ENCODE measurements around the gene VAMP5. TPM values are rescaled to one million over a fixed set of nuclear protein-coding genes. Genes with fewer than 3 reads are reported as not detected.

VAMP5 gene
- total RNA-seq, 1 experiment from 2014 or later: 0.59 TPM

- Histone ChIP-seq H4K91ac (ENCODE audit: insufficient read length, low read depth, low read length) (no peak overlapping the region), H2BK120ac (ENCODE audit: low read depth, low read length, poor library complexity, severe bottlenecking) (no peak overlapping the region), H3K27ac (ENCODE audit: insufficient read length, low read depth, low read length) (no peak overlapping the region), H3K9me3 (ENCODE audit: control insufficient read depth, low read depth, low read length) (no peaks in the 10 kb centered on the region), H3K14ac (ENCODE audit: insufficient read depth, low read length) (no peak overlapping the region), H2BK5ac (ENCODE audit: insufficient read length, low read length) (no peak overlapping the region), H3K27me3 (ENCODE audit: insufficient read depth, low read length) (peaks cover 3% of the 10 kb centered on the region; the same call in 1 of the 2 replicates), H3K23me2 (ENCODE audit: insufficient read length, low read depth, low read length, poor library complexity, severe bottlenecking) (no peaks in the 10 kb centered on the region), H3K23ac (ENCODE audit: insufficient read length, low read depth, low read length) (no peak overlapping the region), H3T11ph (ENCODE audit: low read length) (no peak overlapping the region), H2BK20ac (ENCODE audit: low read depth, low read length, poor library complexity, severe bottlenecking) (no peak overlapping the region), H2AK5ac (ENCODE audit: insufficient read length, low read length) (no peak overlapping the region), H2AFZ (ENCODE audit: low read length) (no peak overlapping the region), H2BK15ac (ENCODE audit: low read depth, low read length) (no peak overlapping the region), H3K56ac (ENCODE audit: insufficient read length, low read depth, low read length) (no peak overlapping the region), H3K79me1 (ENCODE audit: insufficient read depth, low read depth, low read length, poor library complexity, severe bottlenecking) (no peaks in the 10 kb centered on the region), H3K4ac (ENCODE audit: low read depth, low read length) (no peak overlapping the region), H3K9ac (ENCODE audit: extremely low read depth, insufficient read length, low read length) (no peak overlapping the region), H3K4me1 (ENCODE audit: insufficient read depth, low read length) (peaks cover 3% of the 10 kb centered on the region; the same call in 1 of the 2 replicates), H4K5ac (ENCODE audit: insufficient read length, low read depth, low read length) (no peak overlapping the region), H3K18ac (ENCODE audit: insufficient read length, low read depth, low read length) (no peak overlapping the region), H4K20me1 (ENCODE audit: control insufficient read depth, insufficient read depth, insufficient read length) (no peaks in the 10 kb centered on the region), H3K4me2 (ENCODE audit: insufficient read depth, insufficient read length, low read length) (peak overlapping the region; percentile 62), H3K79me2 (ENCODE audit: insufficient read depth, low read length) (no peaks in the 10 kb centered on the region), H2BK12ac (ENCODE audit: insufficient read length, low read depth, low read length) (no peak overlapping the region), H4K8ac (replicated peaks; ENCODE audit: insufficient read length, low read depth, low read length) (no peak overlapping the region)
- peak; percentile 48 for DNase-seq
- WGBS (ENCODE audit: extremely low coverage, insufficient read length, low lambda C conversion rate): no CpG with 5 or more reads among the region's 6 CpGs
- no peak for TF ChIP-seq CTCF (conservative IDR thresholded peaks at IDR 0.05)
- Mint-ChIP-seq H3K4me1 (peaks cover 28% of the 10 kb centered on the region in 2 experiments), H3K9me3 (no peaks in the 10 kb centered on the region; a peak in 1 of 5 replicates), H3K27ac (no peak overlapping the region), H3K4me3 (no peak overlapping the region; a peak in 2 of 5 replicates), H3K36me3 (ENCODE audit: insufficient read depth in 1 of 3, low read depth in 3 of 3) (no peaks in the 10 kb centered on the region; a peak in 2 of 7 replicates), H3K27me3 (ENCODE audit: low read depth) (peaks cover 37% of the 10 kb centered on the region)
Observed at GRCh38 chr2:85579266-85579935, 4.8 kb upstream of the VAMP5 start.

Data from H9 (cell line).